ENCODE measurements around the gene PRPH2. TPM values are rescaled to one million over a fixed set of nuclear protein-coding genes. Genes with fewer than 3 reads are reported as not detected.

The PRPH2 gene
- total RNA-seq, 4 donors from 2014 or later: 0.38 TPM; not detected in 3

GRCh38 chr6:42696526-42697267, 25.7 kb downstream of the PRPH2 start:
- no peaks in the 10 kb centered on the region for H3K27me3 ChIP-seq
- TF ChIP-seq CTCF (IDR thresholded peaks at IDR 0.05) (no peak), POLR2AphosphoS5 (IDR thresholded peaks at IDR 0.05) (no peak), POLR2A (IDR thresholded peaks at IDR 0.05) (no peak), EP300 (IDR thresholded peaks at IDR 0.05) (no peak)
- H3K36me3 ChIP-seq: peaks cover 25% of the 10 kb centered on the region
- no peaks in the 10 kb centered on the region for H3K9me3 ChIP-seq
- no peak for DNase-seq (ENCODE audit: low spot score in 2 of 2)
- WGBS: 54% methylated on average over 7 of the region's 7 CpGs
- peaks cover 7% of the 10 kb centered on the region for H3K4me1 ChIP-seq
- H3K27ac ChIP-seq: no peak overlapping the region
- no peak overlapping the region for H3K4me3 ChIP-seq

GRCh38 chr6:42694586-42694985, 27.8 kb downstream of the PRPH2 start:
- no peak for DNase-seq (ENCODE audit: low spot score in 2 of 2)
- Histone ChIP-seq H3K4me3 (no peak overlapping the region), H3K36me3 (peaks cover 45% of the 10 kb centered on the region), H3K4me1 (peaks cover 7% of the 10 kb centered on the region), H3K9me3 (no peaks in the 10 kb centered on the region), H3K27ac (no peak overlapping the region), H3K27me3 (no peaks in the 10 kb centered on the region)
- 26% methylated on average over 4 of the region's 4 CpGs for WGBS
- TF ChIP-seq EP300 (IDR thresholded peaks at IDR 0.05): no peak
- no peak for TF ChIP-seq POLR2AphosphoS5 (IDR thresholded peaks at IDR 0.05)
- no peak for TF ChIP-seq POLR2A (IDR thresholded peaks at IDR 0.05)
- TF ChIP-seq CTCF (IDR thresholded peaks at IDR 0.05): no peak

GRCh38 chr6:42693725-42694323, 28.6 kb downstream of the PRPH2 start:
- Histone ChIP-seq H3K4me1 (peaks cover 7% of the 10 kb centered on the region), H3K4me3 (no peak overlapping the region), H3K36me3 (peaks cover 53% of the 10 kb centered on the region), H3K27ac (no peak overlapping the region), H3K9me3 (no peaks in the 10 kb centered on the region), H3K27me3 (no peaks in the 10 kb centered on the region)
- no peak for DNase-seq (ENCODE audit: low spot score in 2 of 2)
- TF ChIP-seq POLR2AphosphoS5 (IDR thresholded peaks at IDR 0.05) (no peak), CTCF (IDR thresholded peaks at IDR 0.05) (no peak), POLR2A (IDR thresholded peaks at IDR 0.05) (no peak), EP300 (IDR thresholded peaks at IDR 0.05) (no peak)
- WGBS: 97% methylated on average over 2 of the region's 2 CpGs

GRCh38 chr6:42692137-42692911, 30.1 kb downstream of the PRPH2 start:
- H3K27me3 ChIP-seq: no peaks in the 10 kb centered on the region
- no peak overlapping the region for H3K27ac ChIP-seq
- no peaks in the 10 kb centered on the region for H3K9me3 ChIP-seq
- peaks cover 7% of the 10 kb centered on the region for H3K4me1 ChIP-seq
- H3K36me3 ChIP-seq: peaks cover 68% of the 10 kb centered on the region
- DNase-seq (ENCODE audit: low spot score in 2 of 2): no peak
- TF ChIP-seq POLR2A (IDR thresholded peaks at IDR 0.05): no peak
- no peak for TF ChIP-seq EP300 (IDR thresholded peaks at IDR 0.05)
- TF ChIP-seq POLR2AphosphoS5 (IDR thresholded peaks at IDR 0.05): no peak
- no peak for TF ChIP-seq CTCF (IDR thresholded peaks at IDR 0.05)
- no peak overlapping the region for H3K4me3 ChIP-seq
- WGBS: 64% methylated on average over 4 of the region's 4 CpGs

- 57% methylated on average over 2 of the region's 2 CpGs for WGBS
- Histone ChIP-seq H3K36me3 (peaks cover 79% of the 10 kb centered on the region), H3K9me3 (no peaks in the 10 kb centered on the region), H3K4me3 (no peak overlapping the region), H3K4me1 (peaks cover 4% of the 10 kb centered on the region), H3K27ac (no peak overlapping the region), H3K27me3 (no peaks in the 10 kb centered on the region)
- TF ChIP-seq CTCF (IDR thresholded peaks at IDR 0.05) (no peak), POLR2AphosphoS5 (IDR thresholded peaks at IDR 0.05) (no peak), POLR2A (IDR thresholded peaks at IDR 0.05) (no peak), EP300 (IDR thresholded peaks at IDR 0.05) (no peak)
- DNase-seq (ENCODE audit: low spot score in 2 of 2): no peak
Observed at GRCh38 chr6:42690872-42691271, 31.5 kb downstream of the PRPH2 start.
